Lung (tissue), 12 donors: ENCODE results near the gene MYH14. TPM values are rescaled to one million over a fixed set of nuclear protein-coding genes. Genes with fewer than 3 reads are reported as not detected.
"Not testable (repeated sequence)": the region's sequence is repeated elsewhere in the genome, so short reads cannot be mapped to it uniquely, and the experiment has no call there.

ENCODE experiments used
- ATAC-seq: fragments of 200-7000 bp; cut with Tn5 transposase; one replicate; pipeline ENCODE4 v1.9.1; 2020; ENCODE audit warnings: moderate number of reproducible peaks; ENCODE audit not compliant: insufficient read depth, low FRiP score
- DNase-seq, 3 donors: peaks; one replicate each; pipeline ENCODE4 v3.0.0-alpha.2; 2013 to 2017
- H3K27ac ChIP-seq, 2 donors: one replicate each; pipeline ENCODE4 v1.5.1; 2013; ENCODE audit warnings: mild to moderate bottlenecking in 2 of 2, moderate library complexity in 2 of 2, control low read depth in 1 of 2, inconsistent platforms in 1 of 2, low read depth in 1 of 2, low read length in 1 of 2
- H3K27me3 ChIP-seq, 3 donors: one replicate each; pipeline ENCODE4 v1.5.1; 2013; ENCODE audit warnings: low read length in 2 of 3; ENCODE audit not compliant: control insufficient read depth in 3 of 3, insufficient read depth in 3 of 3
- H3K36me3 ChIP-seq, 4 donors: one replicate each; pipeline ENCODE4 v1.5.1; 2013; ENCODE audit warnings: low read length in 4 of 4, mild to moderate bottlenecking in 1 of 4, moderate library complexity in 1 of 4; ENCODE audit not compliant: control insufficient read depth in 4 of 4, insufficient read depth in 4 of 4
- H3K4me1 ChIP-seq, 5 donors: one replicate each; pipeline ENCODE4 v1.5.1; 2013; ENCODE audit warnings: low read length in 5 of 5, mild to moderate bottlenecking in 2 of 5, moderate library complexity in 1 of 5; ENCODE audit not compliant: control insufficient read depth in 5 of 5, insufficient read depth in 5 of 5
- H3K4me3 ChIP-seq: one replicate; pipeline ENCODE4 v1.5.1; 2013; ENCODE audit warnings: mild to moderate bottlenecking, control low read depth, moderate library complexity
- H3K9ac ChIP-seq, 2 donors: one replicate each; pipeline ENCODE4 v1.5.1; 2013; ENCODE audit warnings: low read length in 2 of 2, control low read depth in 1 of 2; ENCODE audit not compliant: insufficient read depth in 1 of 2
- H3K9me3 ChIP-seq, 4 donors: one replicate each; pipeline ENCODE4 v1.5.1; 2013; ENCODE audit warnings: low read length in 3 of 4, mild to moderate bottlenecking in 1 of 4, moderate library complexity in 1 of 4; ENCODE audit not compliant: control insufficient read depth in 4 of 4, insufficient read depth in 3 of 4
- whole genome bisulfite sequencing, 2 donors: extraction: QIAGEN DNeasy Blood & Tissue Kit; methylation state at CpG; one replicate each; pipeline ENCODE4 v1.1.7; 2013; 5-methylcytosine and 5-hydroxymethylcytosine counted together
- polyA plus RNA-seq, 2 donors: library from polyadenylated mRNA; stranded (reverse); fragments of 200-250 nt; gene quantifications; one replicate each; pipeline ENCODE4 v1.2.1, GENCODE V29; 2013
- total RNA-seq, 2 donors: library from RNA; depleted of rRNA in 1 of 2; stranded (reverse); fragments of >200 nt in 1 of 2; gene quantifications; one replicate each; pipeline ENCODE4 v1.2.1, GENCODE V29; 2014 to 2021
- TF ChIP-seq, protein P1 (sequence below): IDR thresholded peaks from 2 replicates; pipeline ENCODE4 v1.5.1; 2012; ENCODE audit warnings: mild to moderate bottlenecking; ENCODE audit errors: control extremely low read depth, extremely low read depth
- donor health status: control.
- donor health status: control.
- donor health status: Bipolar disorder and iron deficiency.
- donor health status: healthy.
- donor health status: DM: yes; HTN: yes; CAD: no.

Gene MYH14
- total and polyA plus RNA-seq, 4 donors: 48.3 to 159 (median 98.6) TPM

DNA sequence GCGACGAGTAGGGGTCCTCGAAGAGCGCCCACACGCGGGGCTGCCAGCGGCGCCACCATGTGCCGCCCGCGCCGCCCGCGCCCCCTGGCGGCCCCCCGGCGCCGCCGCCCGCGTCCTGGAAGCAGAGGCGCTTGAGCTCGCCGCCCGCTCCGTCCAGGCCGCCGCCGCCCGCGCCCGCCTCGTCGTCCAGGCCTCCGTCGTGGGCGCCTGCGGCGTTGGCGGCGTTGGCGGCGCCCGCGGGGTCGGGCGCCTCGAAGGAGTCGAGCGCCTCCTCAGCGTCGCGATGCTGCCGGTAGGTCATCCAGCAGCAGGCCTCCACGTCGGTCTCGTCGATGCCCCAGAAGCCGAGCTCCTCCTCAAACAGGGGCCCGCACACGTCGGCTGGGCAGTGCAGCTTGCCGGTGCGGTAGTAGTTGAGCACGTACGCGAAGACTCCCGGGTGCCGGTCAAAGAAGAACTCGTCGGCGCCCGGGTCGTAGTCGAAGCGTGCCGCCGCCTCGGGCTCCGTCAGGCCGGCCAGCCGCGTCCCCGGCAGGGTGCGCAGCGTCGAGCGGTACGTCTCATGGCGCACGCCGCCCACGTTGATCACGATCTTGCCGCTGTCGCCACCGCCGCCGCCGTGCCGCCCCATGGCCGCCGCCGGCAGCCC is 124.9 kb downstream of the MYH14 start:
- peak overlapping the region; percentile 33 for H3K4me3 ChIP-seq
- peak in 1 of 3 donors; percentile 26 for DNase-seq
- no peaks in the 10 kb centered on the region for H3K36me3 ChIP-seq
- WGBS, 2 donors: 2% methylated on average over 60 to 104 of the region's 104 CpGs
- TF ChIP-seq, protein P1, sequence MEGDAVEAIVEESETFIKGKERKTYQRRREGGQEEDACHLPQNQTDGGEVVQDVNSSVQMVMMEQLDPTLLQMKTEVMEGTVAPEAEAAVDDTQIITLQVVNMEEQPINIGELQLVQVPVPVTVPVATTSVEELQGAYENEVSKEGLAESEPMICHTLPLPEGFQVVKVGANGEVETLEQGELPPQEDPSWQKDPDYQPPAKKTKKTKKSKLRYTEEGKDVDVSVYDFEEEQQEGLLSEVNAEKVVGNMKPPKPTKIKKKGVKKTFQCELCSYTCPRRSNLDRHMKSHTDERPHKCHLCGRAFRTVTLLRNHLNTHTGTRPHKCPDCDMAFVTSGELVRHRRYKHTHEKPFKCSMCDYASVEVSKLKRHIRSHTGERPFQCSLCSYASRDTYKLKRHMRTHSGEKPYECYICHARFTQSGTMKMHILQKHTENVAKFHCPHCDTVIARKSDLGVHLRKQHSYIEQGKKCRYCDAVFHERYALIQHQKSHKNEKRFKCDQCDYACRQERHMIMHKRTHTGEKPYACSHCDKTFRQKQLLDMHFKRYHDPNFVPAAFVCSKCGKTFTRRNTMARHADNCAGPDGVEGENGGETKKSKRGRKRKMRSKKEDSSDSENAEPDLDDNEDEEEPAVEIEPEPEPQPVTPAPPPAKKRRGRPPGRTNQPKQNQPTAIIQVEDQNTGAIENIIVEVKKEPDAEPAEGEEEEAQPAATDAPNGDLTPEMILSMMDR: no peak
- H3K27me3 ChIP-seq: peaks cover 0 to 28% (median 17%) of the 10 kb centered on the region in 3 donors
- peaks cover 0 to 2% (median 0%) of the 10 kb centered on the region in 4 donors for H3K9me3 ChIP-seq
- H3K4me1 ChIP-seq: peaks cover 3 to 45% (median 15%) of the 10 kb centered on the region in 5 donors
- no peak overlapping the region for H3K9ac ChIP-seq
- ATAC-seq: no peak
- peak overlapping the region in 1 of 2 donors; percentile 11 for H3K27ac ChIP-seq

DNA sequence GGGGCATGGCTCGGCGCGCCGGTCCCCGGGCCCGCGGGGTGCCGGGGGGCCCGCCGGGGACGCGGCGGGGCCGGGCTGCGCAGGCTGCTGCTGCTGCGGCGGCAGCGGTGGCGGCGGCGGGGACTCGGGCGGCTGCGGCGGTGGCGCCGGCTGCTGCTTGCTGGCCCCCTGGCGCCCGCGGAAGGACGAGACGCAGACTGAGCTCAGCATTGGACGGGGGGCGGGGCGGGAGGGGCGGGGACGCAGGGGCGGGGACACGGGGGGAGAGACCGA is 125.4 kb downstream of the MYH14 start:
- Histone ChIP-seq H3K27me3 (peaks cover 0 to 28% (median 17%) of the 10 kb centered on the region in 3 donors), H3K36me3 (no peaks in the 10 kb centered on the region), H3K27ac (no peak overlapping the region), H3K4me3 (no peak overlapping the region), H3K9me3 (peaks cover 0 to 2% (median 0%) of the 10 kb centered on the region in 4 donors), H3K9ac (no peak overlapping the region), H3K4me1 (peaks cover 3 to 46% (median 15%) of the 10 kb centered on the region in 5 donors)
- DNase-seq (no peak), ATAC-seq (no peak)
- TF ChIP-seq, protein P1: no peak
- WGBS, 2 donors: 1 to 2% methylated on average over 20 to 40 of the region's 40 CpGs

DNA sequence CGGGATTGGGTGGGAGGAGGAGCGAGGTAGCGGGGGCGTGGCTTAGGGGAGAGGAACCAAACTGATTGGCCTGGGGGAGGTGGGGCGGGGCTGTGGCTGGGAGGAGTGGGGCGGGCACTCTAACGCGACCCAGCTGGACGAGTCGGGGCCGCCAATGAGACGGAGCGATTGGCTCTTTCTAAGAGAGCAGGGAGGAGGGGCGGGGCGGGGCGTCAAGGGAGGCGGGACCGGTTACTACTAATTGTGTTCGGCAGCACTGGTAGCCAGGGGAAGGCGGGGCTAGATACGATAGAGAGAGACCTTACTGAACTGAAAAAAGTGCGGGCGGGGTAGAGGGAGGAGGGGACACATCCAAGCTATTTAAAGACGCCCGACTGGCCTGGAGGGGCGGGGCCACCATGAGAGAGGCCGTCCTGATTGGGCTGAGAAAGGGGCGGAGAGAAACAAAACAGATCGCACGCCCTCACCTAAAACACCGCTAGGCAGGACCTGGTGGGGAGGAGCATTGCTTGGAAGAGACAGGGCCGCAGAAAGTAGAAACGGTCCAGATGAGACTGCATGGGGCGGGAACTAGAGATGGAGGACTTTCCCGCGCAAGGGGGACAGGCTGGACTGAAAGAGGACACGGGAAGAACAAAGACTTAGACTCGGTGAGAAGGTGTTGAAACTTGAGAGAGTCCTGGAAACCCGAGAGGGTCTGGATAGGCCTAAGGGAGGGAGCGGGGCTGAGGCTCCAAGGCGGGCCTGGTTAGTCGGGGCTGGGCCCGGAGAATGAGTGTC is 125.9 kb downstream of the MYH14 start, which contains the start of gene KCNC3:
KCNC3 (minus strand) TSS at position 232 of the 780 bp plus-strand sequence. CDS start 295 bp downstream, outside the sequence.
- TF ChIP-seq, protein P1: no peak
- ATAC-seq (peak; percentile 84), DNase-seq (peak; percentile 100)
- 2% methylated on average over 43 of the region's 43 CpGs for WGBS, 2 donors
- Histone ChIP-seq H3K9me3 (peaks cover 0 to 2% (median 0%) of the 10 kb centered on the region in 4 donors), H3K4me1 (peaks cover 3 to 49% (median 18%) of the 10 kb centered on the region in 5 donors), H3K9ac (peak within 1 kb of the TSS in 1 of 2 donors; percentile 85), H3K27ac (peak within 1 kb of the TSS; percentile 15 to 51), H3K27me3 (peaks cover 0 to 28% (median 17%) of the 10 kb centered on the region in 3 donors), H3K4me3 (peak within 1 kb of the TSS; percentile 33), H3K36me3 (no peaks in the 10 kb centered on the region)

DNA sequence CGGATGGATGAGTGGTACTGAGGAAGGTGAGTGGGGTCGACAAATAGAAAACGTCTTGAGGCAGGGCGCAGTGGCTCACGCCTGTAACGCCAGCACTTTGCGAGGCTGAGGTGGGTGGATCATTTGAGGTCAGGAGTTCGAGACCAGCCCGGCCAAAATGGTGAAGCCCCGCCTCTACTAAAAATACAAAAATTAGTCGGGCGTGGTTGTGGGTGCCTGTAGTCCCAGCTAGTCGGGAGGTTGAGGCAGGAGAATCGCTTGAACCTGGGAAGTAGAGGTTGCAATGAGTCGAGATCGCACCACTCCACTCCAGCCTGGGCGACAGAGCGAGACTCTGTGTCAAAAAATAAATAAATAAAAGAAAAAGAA is 126.5 kb downstream of the MYH14 start:
- not testable (repeated sequence) for ATAC-seq, H3K9me3 ChIP-seq, H3K36me3 ChIP-seq, DNase-seq, H3K4me3 ChIP-seq
- Histone ChIP-seq H3K27ac (peak overlapping the region; percentile 15 to 51), H3K9ac (peak overlapping the region in 1 of 2 donors; percentile 85), H3K4me1 (peaks cover 3 to 49% (median 18%) of the 10 kb centered on the region in 5 donors), H3K27me3 (peaks cover 0 to 28% (median 17%) of the 10 kb centered on the region in 3 donors)
- WGBS, 2 donors: 14 to 17% methylated on average over 18 of the region's 18 CpGs
